Right atrium auricular region (tissue), 2 donors: ENCODE data around the gene PPP1R1B. TPM values are rescaled to one million over a fixed set of nuclear protein-coding genes. Genes with fewer than 3 reads are reported as not detected.

ENCODE experiments used
- DNase-seq: peaks from one replicate; pipeline ENCODE4 v3.0.0-alpha.2; 2019; ENCODE audit warnings: low spot score
- H3K27ac ChIP-seq, 2 donors: fragments of 200-600 bp; sonication (generic); 1 replicate in 1 of 2; 2 replicates in 1 of 2; pipeline ENCODE4 v1.5.1; 2016 to 2019
- H3K27me3 ChIP-seq, 2 donors: fragments of 200-600 bp; sonication (generic); one replicate each; pipeline versions ENCODE4 v1.5.1 to v1.6.0; 2017 to 2019
- H3K36me3 ChIP-seq: fragments of 200-600 bp; sonication (generic); one replicate; pipeline ENCODE4 v1.5.1; 2016
- H3K4me1 ChIP-seq, 2 donors: fragments of 200-600 bp; sonication (generic); one replicate each; pipeline versions ENCODE4 v1.5.1 to v1.6.0; 2017 to 2019
- H3K4me3 ChIP-seq, 2 donors: fragments of 200-600 bp; sonication (generic); 1 replicate in 1 of 2; 2 replicates in 1 of 2; pipeline ENCODE4 v1.5.1; 2017 to 2019; ENCODE audit warnings: mild to moderate bottlenecking in 1 of 2, moderate library complexity in 1 of 2
- H3K9me3 ChIP-seq, 2 donors: fragments of 200-600 bp; sonication (generic); one replicate each; pipeline ENCODE4 v1.5.1; 2019
- total RNA-seq, 2 donors: library from RNA; depleted of rRNA; stranded (reverse); fragments of >200 nt; gene quantifications; one replicate each; pipeline ENCODE4 v1.1.0, GENCODE V29; 2016
- TF ChIP-seq, protein P1 (sequence below), 2 donors: fragments of 200-600 bp; sonication (generic); IDR thresholded peaks; one replicate each; pipeline ENCODE4 v1.5.1; 2019; ENCODE audit warnings: antibody characterized with exemption in 2 of 2

Gene PPP1R1B
- total RNA-seq, 2 donors from 2014 or later: 6.7 TPM; not detected in 1

DNA sequence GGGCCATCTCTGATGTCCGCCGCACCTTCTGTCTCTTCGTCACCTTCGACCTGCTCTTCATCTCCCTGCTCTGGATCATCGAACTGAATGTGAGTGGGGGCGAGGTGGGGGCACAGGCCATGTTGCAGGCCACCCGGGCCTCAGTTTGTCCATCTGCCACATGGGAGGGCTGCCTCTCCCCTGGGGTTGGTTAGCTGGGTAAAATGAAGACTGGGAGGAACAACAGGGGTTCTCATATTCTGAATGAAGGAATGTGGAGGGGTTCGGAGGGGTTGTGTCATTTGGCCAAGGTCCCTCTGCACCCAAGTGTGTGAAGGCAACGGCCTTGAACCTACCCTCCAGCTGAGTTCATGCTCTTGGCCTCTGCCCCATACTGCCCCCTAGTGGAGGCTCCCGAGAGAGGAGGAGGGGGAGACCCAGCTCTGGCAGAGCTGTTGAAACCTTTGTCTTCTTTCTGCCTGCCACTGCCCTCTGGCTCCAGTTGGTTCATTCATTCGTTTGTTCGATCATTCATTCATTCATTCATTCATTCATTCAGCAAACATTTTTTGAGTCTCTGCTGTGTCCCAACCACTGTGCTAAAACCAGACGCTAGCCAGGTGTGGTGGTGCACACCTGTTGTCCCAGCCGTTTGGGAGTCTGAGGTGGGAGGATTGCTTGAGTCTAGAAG lies 27.0 kb downstream of the PPP1R1B start:
- H3K27me3 ChIP-seq: no peaks in the 10 kb centered on the region
- H3K36me3 ChIP-seq: peaks cover 7% of the 10 kb centered on the region
- H3K27ac ChIP-seq: no peak overlapping the region
- no peak overlapping the region for H3K4me3 ChIP-seq
- H3K9me3 ChIP-seq: no peaks in the 10 kb centered on the region
- no peak for DNase-seq
- TF ChIP-seq, protein P1, sequence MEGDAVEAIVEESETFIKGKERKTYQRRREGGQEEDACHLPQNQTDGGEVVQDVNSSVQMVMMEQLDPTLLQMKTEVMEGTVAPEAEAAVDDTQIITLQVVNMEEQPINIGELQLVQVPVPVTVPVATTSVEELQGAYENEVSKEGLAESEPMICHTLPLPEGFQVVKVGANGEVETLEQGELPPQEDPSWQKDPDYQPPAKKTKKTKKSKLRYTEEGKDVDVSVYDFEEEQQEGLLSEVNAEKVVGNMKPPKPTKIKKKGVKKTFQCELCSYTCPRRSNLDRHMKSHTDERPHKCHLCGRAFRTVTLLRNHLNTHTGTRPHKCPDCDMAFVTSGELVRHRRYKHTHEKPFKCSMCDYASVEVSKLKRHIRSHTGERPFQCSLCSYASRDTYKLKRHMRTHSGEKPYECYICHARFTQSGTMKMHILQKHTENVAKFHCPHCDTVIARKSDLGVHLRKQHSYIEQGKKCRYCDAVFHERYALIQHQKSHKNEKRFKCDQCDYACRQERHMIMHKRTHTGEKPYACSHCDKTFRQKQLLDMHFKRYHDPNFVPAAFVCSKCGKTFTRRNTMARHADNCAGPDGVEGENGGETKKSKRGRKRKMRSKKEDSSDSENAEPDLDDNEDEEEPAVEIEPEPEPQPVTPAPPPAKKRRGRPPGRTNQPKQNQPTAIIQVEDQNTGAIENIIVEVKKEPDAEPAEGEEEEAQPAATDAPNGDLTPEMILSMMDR (IDR thresholded peaks at IDR 0.05): peak; percentile 66 to 78
- H3K4me1 ChIP-seq: peaks cover 0 to 44% of the 10 kb centered on the region in 2 donors

GRCh38 chr17:39655105-39655504 lies 28.4 kb downstream of the PPP1R1B start:
- no peak overlapping the region for H3K27ac ChIP-seq
- peaks cover 0 to 57% of the 10 kb centered on the region in 2 donors for H3K4me1 ChIP-seq
- H3K27me3 ChIP-seq: no peaks in the 10 kb centered on the region
- DNase-seq: no peak
- peaks cover 8% of the 10 kb centered on the region for H3K36me3 ChIP-seq
- TF ChIP-seq, protein P1 (IDR thresholded peaks at IDR 0.05): no peak
- H3K9me3 ChIP-seq: no peaks in the 10 kb centered on the region
- H3K4me3 ChIP-seq: no peak overlapping the region

DNA sequence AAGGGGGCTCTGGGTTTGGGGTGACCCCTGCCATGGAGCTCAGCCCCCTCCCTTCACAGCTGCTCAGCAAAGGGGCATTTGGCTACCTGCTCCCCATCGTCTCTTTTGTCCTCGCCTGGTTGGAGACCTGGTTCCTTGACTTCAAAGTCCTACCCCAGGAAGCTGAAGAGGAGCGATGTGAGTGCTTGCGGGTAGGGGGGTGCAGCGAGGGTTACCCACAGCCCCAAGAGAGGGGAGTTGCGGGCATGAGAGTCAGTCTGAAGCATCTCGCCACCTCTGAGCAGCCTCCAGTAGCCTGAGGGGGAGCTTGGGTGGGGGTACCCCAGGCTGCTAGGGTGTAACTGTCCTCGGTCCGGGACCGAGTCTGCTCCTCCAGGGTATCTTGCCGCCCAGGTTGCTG lies 31.6 kb downstream of the PPP1R1B start:
- H3K4me3 ChIP-seq: no peak overlapping the region
- DNase-seq: no peak
- H3K9me3 ChIP-seq: no peaks in the 10 kb centered on the region
- H3K36me3 ChIP-seq: peaks cover 25% of the 10 kb centered on the region
- H3K27ac ChIP-seq: peak overlapping the region; percentile 89 to 96
- H3K4me1 ChIP-seq: peaks cover 0 to 71% of the 10 kb centered on the region in 2 donors
- TF ChIP-seq, protein P1 (IDR thresholded peaks at IDR 0.05): no peak
- no peaks in the 10 kb centered on the region for H3K27me3 ChIP-seq

DNA sequence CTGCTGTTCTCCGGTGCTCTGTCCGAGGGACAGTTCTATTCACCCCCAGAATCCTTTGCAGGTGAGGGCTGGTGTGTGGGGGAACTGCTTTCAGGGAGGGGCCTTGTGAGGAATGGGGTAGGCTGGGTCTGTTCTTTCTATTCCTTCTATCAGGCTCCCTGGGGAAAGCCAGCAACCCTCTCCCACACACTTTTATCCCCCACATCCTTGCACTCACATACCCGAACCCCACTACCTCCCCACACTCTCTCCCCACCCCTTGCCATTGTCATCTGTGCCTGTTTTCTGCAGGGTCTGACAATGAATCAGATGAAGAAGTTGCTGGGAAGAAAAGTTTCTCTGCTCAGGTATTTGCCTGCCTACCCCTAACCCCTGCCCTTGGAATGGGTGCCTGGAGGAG lies 32.0 kb downstream of the PPP1R1B start:
- Histone ChIP-seq H3K4me3 (no peak overlapping the region), H3K27ac (peak overlapping the region; percentile 89 to 96), H3K4me1 (peaks cover 0 to 71% of the 10 kb centered on the region in 2 donors), H3K36me3 (peaks cover 25% of the 10 kb centered on the region), H3K9me3 (no peaks in the 10 kb centered on the region), H3K27me3 (no peaks in the 10 kb centered on the region)
- TF ChIP-seq, protein P1 (IDR thresholded peaks at IDR 0.05): no peak
- DNase-seq: no peak

DNA sequence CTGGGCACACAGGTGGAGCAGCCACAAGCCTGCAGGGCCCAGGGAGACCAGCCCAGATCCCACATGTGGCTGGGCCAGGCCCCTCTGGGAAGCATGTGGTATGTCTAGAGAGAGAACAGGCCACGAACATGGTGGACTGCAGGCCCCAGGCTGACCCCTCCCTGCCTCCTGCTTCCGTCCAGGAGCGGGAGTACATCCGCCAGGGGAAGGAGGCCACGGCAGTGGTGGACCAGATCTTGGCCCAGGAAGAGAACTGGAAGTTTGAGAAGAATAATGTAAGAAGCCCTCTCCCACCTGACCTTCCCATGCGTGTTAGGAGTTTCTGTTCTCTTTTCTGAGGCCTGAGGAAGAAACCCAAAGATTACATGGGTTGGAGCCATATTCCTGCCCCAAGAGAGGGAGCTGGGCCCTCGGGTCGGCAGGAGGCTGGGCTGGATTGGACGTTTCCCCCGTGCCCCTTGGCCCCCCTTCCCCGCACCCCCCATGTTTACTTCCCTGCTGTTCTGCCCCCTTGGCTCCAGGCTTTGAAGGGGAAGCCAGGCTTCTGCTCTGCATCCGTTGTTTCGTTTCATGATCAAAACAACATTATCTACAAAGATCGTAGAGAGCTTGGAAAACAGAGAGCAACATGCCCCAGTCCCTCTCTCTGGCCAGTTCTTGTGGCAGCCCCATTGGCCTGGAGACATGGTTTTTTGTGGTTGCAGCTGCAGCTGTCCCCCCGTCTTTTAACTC lies 32.7 kb downstream of the PPP1R1B start:
- H3K4me3 ChIP-seq: no peak overlapping the region
- H3K27me3 ChIP-seq: no peaks in the 10 kb centered on the region
- H3K27ac ChIP-seq: peak overlapping the region; percentile 89 to 96
- H3K4me1 ChIP-seq: peaks cover 0 to 71% of the 10 kb centered on the region in 2 donors
- peaks cover 25% of the 10 kb centered on the region for H3K36me3 ChIP-seq
- H3K9me3 ChIP-seq: no peaks in the 10 kb centered on the region
- TF ChIP-seq, protein P1 (IDR thresholded peaks at IDR 0.05): no peak
- no peak for DNase-seq
